ENCODE data around the gene AMN. TPM values are rescaled to one million over a fixed set of nuclear protein-coding genes. Genes with fewer than 3 reads are reported as not detected.

Gene AMN
- total RNA-seq, 1 donor from 2014 or later: 0.40 TPM

DNA sequence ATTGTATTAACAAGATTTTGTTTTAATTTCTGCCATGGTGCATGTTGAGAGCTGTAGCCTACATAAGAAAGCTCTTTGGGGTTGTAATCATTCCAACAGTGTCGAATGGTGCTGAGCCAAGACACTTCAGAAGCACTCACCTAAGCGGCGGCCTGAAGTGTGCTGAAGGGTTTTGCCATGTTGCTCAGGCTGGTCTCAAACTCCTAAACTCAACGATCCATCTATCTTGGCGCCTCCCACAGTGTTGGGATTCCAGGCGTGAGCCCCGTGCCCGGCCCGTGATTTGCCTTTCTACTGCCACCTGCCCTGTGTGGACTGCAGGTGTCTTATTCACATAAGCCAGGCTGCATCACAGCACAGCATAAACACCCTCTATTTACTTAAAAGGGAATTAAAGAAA is 48.9 kb downstream of the AMN start:
- intact Hi-C loops (cut with DNase I): no loop called here
- DNase-seq (ENCODE audit: low spot score): no peak
- no peak for ATAC-seq

DNA sequence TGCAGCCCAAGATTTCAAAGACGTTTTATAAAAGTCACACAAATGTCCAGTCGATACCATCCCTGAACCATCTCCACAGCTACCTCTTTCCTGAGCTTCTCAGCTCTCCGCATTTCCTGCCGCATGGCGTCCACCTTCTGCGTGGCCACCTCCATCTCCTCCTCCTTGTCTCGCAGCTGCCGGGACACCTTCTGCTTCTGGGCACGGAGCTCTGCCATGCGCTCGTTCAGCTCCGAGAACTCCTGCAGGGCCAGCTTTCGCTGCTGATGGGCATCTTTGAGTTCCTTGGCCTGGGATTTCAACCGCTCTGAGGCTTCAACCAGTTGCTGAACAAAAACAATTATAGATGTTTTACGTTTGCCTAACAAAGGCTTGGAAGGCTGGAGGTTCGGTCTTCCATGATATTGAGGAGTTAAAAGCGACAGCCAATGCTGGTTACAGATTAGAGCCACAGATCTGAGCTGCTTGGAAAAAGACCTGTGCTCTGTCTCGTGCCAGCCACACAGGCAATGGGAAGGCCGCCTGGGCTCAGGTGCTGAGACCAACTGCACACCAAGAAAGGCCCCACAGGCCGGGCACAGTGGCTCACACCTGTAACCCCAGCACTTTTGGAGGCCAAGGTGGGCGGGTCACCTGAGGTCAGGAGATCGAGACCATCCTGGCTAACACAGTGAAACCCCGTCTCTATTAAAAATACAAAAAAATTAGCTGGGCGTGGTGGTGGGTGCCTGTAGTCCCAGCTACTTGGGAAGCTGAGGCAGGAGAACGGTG is 49.6 kb downstream of the AMN start:
- ATAC-seq (no peak), DNase-seq (ENCODE audit: low spot score) (no peak)
- intact Hi-C loops (cut with DNase I): no loop called here

DNA sequence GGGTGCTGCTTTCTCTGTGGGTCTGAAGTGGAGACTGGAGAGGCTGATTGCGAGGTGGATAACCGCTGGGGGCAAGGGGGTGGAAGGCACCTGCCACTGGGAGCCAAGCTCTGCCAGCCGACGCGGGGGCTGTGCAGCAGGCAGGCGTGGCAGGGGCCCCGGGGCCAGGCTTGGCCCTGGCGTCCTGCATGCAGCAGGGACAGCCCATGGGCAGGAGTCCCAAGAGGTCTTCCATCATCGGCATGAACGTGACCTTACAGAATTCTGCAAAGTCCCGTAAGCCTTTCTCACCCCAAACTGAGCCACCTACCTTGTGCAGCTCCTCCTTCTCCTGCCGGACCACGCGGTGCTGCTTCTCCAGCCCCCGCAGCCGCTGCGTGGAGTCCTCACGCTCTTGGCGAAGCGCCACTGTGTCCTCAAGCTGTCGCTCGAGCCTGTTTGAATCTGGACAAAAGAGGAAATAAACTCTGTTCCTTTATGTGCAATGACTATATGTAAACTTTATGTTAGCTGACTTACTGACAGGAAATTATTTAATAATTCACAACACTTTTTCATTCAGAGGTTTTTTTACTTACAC is 51.3 kb downstream of the AMN start:
- ATAC-seq: no peak
- no peak for DNase-seq (ENCODE audit: low spot score)
- intact Hi-C loops (cut with DNase I): no loop called here

GRCh38 chr14:102975662-102976061 is 53.2 kb downstream of the AMN start:
- DNase-seq (ENCODE audit: low spot score) (no peak), ATAC-seq (no peak)
- intact Hi-C loops (cut with DNase I): no loop called here

GRCh38 chr14:102977475-102977874 is 55.0 kb downstream of the AMN start:
- intact Hi-C loops (cut with DNase I): no loop called here
- no peak for ATAC-seq
- no peak for DNase-seq (ENCODE audit: low spot score)

- no peak for ATAC-seq
- intact Hi-C loops (cut with DNase I): no loop called here
- no peak for DNase-seq (ENCODE audit: low spot score)
Observed at GRCh38 chr14:102979406-102979805, 56.9 kb downstream of the AMN start.

DNA sequence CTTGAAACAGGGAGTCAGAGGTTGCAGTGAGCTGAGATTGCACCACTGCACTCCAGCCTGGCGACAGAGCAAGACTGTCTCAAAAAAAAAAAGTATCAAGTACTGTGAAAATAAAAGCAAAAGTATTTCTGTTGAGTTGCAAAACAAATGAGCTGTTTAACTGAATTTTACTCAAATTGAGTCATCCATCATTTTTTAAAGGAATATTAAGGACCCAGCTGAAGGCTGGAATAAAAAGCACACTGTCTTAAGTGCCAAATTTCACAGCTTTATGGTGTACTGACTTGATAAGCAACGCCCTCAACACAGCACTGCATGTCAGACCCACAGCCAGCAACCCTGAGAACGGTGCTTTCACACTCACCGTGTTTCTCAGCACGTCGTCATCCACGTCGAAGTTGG is 57.9 kb downstream of the AMN start:
- DNase-seq (ENCODE audit: low spot score) (no peak), ATAC-seq (no peak)
- intact Hi-C loops (cut with DNase I): no loop called here

Other genes starting within 250 kb of the AMN start
- gene TRAF3, start 145.2 kb upstream of the AMN start, total RNA-seq: 18.8 TPM
- gene CDC42BPB, start 134.9 kb downstream of the AMN start, total RNA-seq: 105 TPM
- gene LBHD2, start 161.5 kb downstream of the AMN start, total RNA-seq: not detected
- 3.3 TPM for gene EXOC3L4, start 172.1 kb downstream of the AMN start, total RNA-seq
- gene TNFAIP2, start 200.8 kb downstream of the AMN start, total RNA-seq: 142 TPM